CD4-positive, CD25-positive, alpha-beta regulatory T cell (primary cell): ENCODE data around the gene PTPRE. TPM values are rescaled to one million over a fixed set of nuclear protein-coding genes. Genes with fewer than 3 reads are reported as not detected.

Experiments
- ATAC-seq, 2 donors: fragments of 150-1000 bp; cut with Tn5 transposase; one replicate each; pipeline ENCODE4 v1.10.0; 2021; ENCODE audit warnings: low read depth in 2 of 2, moderate number of reproducible peaks in 2 of 2, moderate library complexity in 1 of 2
- DNase-seq, 3 donors: peaks; one replicate each; pipeline versions ENCODE4 v3.0.0 to v3.0.0-alpha.2; 2012 to 2022; ENCODE audit warnings: mixed read lengths in 1 of 3
- H3K27ac ChIP-seq: one replicate; pipeline ENCODE4 v1.7.0; 2013; ENCODE audit warnings: mild to moderate bottlenecking, low read length; ENCODE audit not compliant: insufficient read depth, poor library complexity, severe bottlenecking
- H3K27me3 ChIP-seq: one replicate; pipeline ENCODE4 v1.7.0; 2013; ENCODE audit warnings: low read length; ENCODE audit not compliant: control insufficient read depth, insufficient read depth
- H3K36me3 ChIP-seq: one replicate; pipeline ENCODE4 v1.7.0; 2013; ENCODE audit warnings: mild to moderate bottlenecking, low read length, moderate library complexity; ENCODE audit not compliant: control insufficient read depth, insufficient read depth
- H3K4me1 ChIP-seq: 2 replicates; pipeline ENCODE4 v1.7.0; 2013; ENCODE audit warnings: mild to moderate bottlenecking, low read length; ENCODE audit not compliant: insufficient read depth, control insufficient read depth, poor library complexity, severe bottlenecking
- H3K4me3 ChIP-seq: one replicate; pipeline ENCODE4 v1.7.0; 2013; ENCODE audit warnings: low read depth, mild to moderate bottlenecking, low read length, moderate library complexity
- H3K9me3 ChIP-seq, 2 experiments: 1 replicate in 1 of 2; 2 replicates in 1 of 2; pipeline ENCODE4 v1.7.0; 2013; ENCODE audit warnings: low read length in 2 of 2, mild to moderate bottlenecking in 1 of 2, moderate library complexity in 1 of 2; ENCODE audit not compliant: control insufficient read depth in 2 of 2
- H3K27ac Mint-ChIP-seq, 3 donors: one replicate each; pipeline ENCODE4 v1.8.0; 2020 to 2022; ENCODE audit warnings: mild to moderate bottlenecking in 3 of 3, mixed read lengths in 3 of 3, moderate library complexity in 2 of 3
- H3K27me3 Mint-ChIP-seq: one replicate; pipeline ENCODE4 v1.8.0; 2022; ENCODE audit warnings: mild to moderate bottlenecking, mixed read lengths
- H3K36me3 Mint-ChIP-seq: one replicate; pipeline ENCODE4 v1.8.0; 2020; ENCODE audit warnings: mixed read lengths
- H3K4me1 Mint-ChIP-seq, 4 donors: one replicate each; pipeline ENCODE4 v1.8.0; 2020 to 2022; ENCODE audit warnings: mixed read lengths in 4 of 4, mild to moderate bottlenecking in 1 of 4
- H3K4me3 Mint-ChIP-seq, 4 donors: one replicate each; pipeline ENCODE4 v1.8.0; 2020 to 2022; ENCODE audit warnings: mild to moderate bottlenecking in 4 of 4, mixed read lengths in 4 of 4, moderate library complexity in 3 of 4
- H3K9me3 Mint-ChIP-seq, 7 donors: one replicate each; pipeline ENCODE4 v1.8.0; 2020 to 2022; ENCODE audit warnings: mixed read lengths in 7 of 7, mild to moderate bottlenecking in 3 of 7, moderate library complexity in 2 of 7
- polyA plus RNA-seq, 4 donors: library from polyadenylated mRNA; unstranded; fragments of 300-500 nt; fragmentation: Illumina TruSeq; gene quantifications; one replicate each; pipeline ENCODE4 v1.2.3, GENCODE V29; 2021
- total RNA-seq: library from RNA; stranded (reverse); gene quantifications from one replicate; pipeline ENCODE4 v1.2.3, GENCODE V29; 2022

The PTPRE gene
- total and polyA plus RNA-seq, 5 donors from 2014 or later = 10.0 to 63.9 (median 13.7) TPM

DNA sequence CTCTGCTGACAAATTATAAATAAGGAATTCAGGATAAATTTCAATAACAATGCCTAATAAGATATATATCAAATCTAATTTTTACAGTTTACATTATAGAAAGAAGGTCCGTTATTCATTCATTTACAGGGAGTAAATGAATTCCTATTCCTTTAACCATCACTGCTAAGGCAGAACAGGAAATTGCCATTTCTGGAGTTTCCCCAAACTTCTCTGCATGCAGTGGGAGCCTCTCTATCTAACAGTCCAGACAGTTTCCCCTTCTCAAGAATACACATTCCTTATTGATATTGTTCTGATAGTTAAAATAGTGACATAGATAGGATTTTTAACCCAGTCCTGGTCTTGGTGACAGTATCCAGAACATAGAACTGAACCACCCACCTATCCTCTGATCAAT is 195.0 kb downstream of the PTPRE start:
- Mint-ChIP-seq H3K27ac (peak overlapping the region in 1 of 3 donors; percentile 3), H3K9me3 (no peaks in the 10 kb centered on the region), H3K27me3 (no peaks in the 10 kb centered on the region), H3K36me3 (no peaks in the 10 kb centered on the region), H3K4me3 (no peak overlapping the region), H3K4me1 (peaks cover 9 to 57% (median 35%) of the 10 kb centered on the region in 4 donors)
- H3K36me3 ChIP-seq = no peaks in the 10 kb centered on the region
- ATAC-seq (no peak), DNase-seq (no peak)
- no peaks in the 10 kb centered on the region for H3K27me3 ChIP-seq
- peaks cover 18% of the 10 kb centered on the region for H3K4me1 ChIP-seq
- H3K4me3 ChIP-seq = no peak overlapping the region
- no peak overlapping the region for H3K27ac ChIP-seq
- H3K9me3 ChIP-seq = no peaks in the 10 kb centered on the region

DNA sequence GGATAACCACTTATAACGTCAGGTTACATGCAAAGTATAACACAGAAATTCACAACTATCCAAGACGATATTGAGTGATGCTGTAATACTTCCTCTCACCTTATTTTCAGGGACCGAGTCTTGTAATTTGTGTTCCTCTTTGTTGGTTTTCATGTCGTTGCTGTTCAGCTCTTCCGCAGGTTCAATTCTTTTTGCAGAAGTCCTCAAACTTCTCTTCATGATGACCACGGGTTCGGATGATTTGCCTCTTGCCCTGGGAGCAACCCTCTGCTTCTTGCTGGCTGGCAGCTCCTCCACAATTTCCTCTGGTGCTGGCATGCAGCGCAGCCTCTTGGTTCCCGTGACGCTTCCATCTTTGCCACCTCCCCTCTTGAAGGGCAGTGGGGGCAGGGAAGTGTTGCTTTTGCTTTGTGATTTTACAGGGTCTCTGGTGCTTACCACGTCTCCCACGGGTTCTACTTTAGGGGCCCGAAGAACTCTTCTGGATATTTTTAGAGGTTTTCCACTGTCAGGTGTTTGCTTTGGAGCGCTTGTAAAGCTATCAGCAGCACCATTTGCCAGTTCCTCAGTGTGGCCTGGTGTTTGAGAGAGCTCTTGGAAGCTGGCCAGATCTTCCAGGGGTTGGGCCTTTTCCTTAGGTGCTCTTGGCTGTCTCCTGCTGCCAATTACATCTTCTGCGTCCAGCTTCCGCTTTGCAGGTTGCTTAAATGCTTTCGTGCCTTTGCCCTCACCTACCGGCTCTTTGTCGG is 195.8 kb downstream of the PTPRE start:
- Histone ChIP-seq H3K36me3 (no peaks in the 10 kb centered on the region), H3K4me3 (no peak overlapping the region), H3K4me1 (peaks cover 16% of the 10 kb centered on the region), H3K9me3 (no peaks in the 10 kb centered on the region), H3K27ac (peak overlapping the region; percentile 62), H3K27me3 (no peaks in the 10 kb centered on the region)
- no peaks in the 10 kb centered on the region for H3K36me3 Mint-ChIP-seq
- DNase-seq (no peak), ATAC-seq (no peak)
- no peaks in the 10 kb centered on the region for H3K27me3 Mint-ChIP-seq
- peaks cover 9 to 49% (median 33%) of the 10 kb centered on the region in 4 donors for H3K4me1 Mint-ChIP-seq
- H3K4me3 Mint-ChIP-seq = peak overlapping the region; percentile 5 to 53 (median 37)
- H3K27ac Mint-ChIP-seq = peak overlapping the region; percentile 3 to 84 (median 45)
- H3K9me3 Mint-ChIP-seq = no peaks in the 10 kb centered on the region

DNA sequence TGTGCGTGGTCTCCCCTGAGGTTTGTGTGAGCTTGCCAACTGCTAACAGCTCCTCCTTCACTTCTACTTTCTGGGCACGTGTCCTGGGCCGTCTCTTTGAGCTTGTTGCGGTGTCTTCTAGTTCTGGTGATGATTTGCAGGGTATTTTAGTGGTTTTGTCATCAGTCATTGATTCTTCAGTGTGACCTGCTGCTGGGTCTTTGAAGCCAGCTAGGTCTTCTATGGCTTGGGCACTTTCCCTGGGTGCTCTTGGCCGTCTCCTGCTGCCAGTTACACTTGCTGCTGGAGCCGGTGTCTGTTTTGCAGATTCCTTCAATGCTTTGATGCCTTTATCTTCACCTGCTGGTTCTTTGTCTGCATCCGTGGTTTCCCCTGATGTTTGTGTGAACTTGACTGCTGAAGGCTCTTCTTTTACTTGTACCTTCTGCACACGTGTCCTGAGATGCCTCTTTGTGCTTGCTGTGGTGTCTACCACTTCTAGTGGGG is 196.4 kb downstream of the PTPRE start:
- peak overlapping the region; percentile 29 for H3K4me3 ChIP-seq
- ATAC-seq (peak; percentile 67 to 69), DNase-seq (peak in 2 of 3 donors; percentile 16 to 39)
- no peaks in the 10 kb centered on the region for H3K36me3 ChIP-seq
- H3K36me3 Mint-ChIP-seq = no peaks in the 10 kb centered on the region
- H3K4me1 Mint-ChIP-seq = peaks cover 9 to 43% (median 30%) of the 10 kb centered on the region in 4 donors
- peaks cover 16% of the 10 kb centered on the region for H3K4me1 ChIP-seq
- no peaks in the 10 kb centered on the region for H3K27me3 Mint-ChIP-seq
- H3K9me3 ChIP-seq = no peaks in the 10 kb centered on the region
- H3K4me3 Mint-ChIP-seq = peak overlapping the region; percentile 5 to 53 (median 37)
- H3K27me3 ChIP-seq = no peaks in the 10 kb centered on the region
- H3K27ac Mint-ChIP-seq = peak overlapping the region in 2 of 3 donors; percentile 45 to 84
- no peaks in the 10 kb centered on the region for H3K9me3 Mint-ChIP-seq
- H3K27ac ChIP-seq = peak overlapping the region; percentile 62

DNA sequence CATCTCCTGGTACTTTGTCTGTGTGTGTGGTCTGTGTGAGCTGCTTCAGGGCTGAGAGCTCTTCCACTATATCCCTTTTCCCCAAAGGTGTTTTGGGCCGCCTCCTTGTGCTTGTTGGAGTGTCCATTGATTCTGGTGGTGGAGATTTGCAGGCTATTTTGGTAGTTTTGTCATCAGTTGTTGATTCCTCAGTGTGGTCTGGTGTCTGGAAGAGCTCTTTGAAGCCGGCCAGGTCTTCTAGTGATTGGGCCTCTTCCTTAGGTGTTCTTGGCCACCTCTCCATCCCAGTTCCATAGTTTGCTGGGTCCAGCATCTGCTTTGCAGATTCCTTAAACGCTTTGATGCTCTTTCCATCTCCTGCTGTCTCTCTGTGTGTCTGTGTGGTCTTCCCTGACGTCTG is 198.5 kb downstream of the PTPRE start:
- no peaks in the 10 kb centered on the region for H3K36me3 Mint-ChIP-seq
- Histone ChIP-seq H3K27me3 (no peaks in the 10 kb centered on the region), H3K36me3 (no peaks in the 10 kb centered on the region), H3K27ac (no peak overlapping the region), H3K9me3 (no peaks in the 10 kb centered on the region), H3K4me1 (peaks cover 16% of the 10 kb centered on the region), H3K4me3 (no peak overlapping the region)
- no peaks in the 10 kb centered on the region for H3K9me3 Mint-ChIP-seq
- DNase-seq (no peak), ATAC-seq (no peak)
- no peak overlapping the region for H3K27ac Mint-ChIP-seq
- H3K4me3 Mint-ChIP-seq = no peak overlapping the region
- H3K27me3 Mint-ChIP-seq = no peaks in the 10 kb centered on the region
- peaks cover 9 to 36% (median 24%) of the 10 kb centered on the region in 4 donors for H3K4me1 Mint-ChIP-seq

DNA sequence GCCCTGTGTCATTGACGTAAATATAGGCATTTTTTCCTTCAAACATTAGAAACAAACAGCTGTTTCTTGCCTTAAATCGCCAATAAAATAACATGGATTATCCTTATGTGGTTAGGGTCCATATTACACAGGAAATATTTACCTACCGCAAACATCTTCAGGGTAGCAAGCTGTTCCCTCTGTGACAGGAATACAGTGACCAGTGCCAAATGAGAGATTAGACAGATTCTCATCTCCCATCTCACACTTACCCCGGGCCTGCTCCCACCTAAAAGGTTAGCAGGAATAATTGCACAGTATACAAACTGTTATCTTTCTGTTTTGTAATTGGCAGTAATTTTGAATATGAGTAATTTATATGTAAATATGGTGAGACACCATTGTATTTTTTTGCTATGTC is 202.8 kb downstream of the PTPRE start:
- Histone ChIP-seq H3K9me3 (no peaks in the 10 kb centered on the region), H3K4me1 (peaks cover 4% of the 10 kb centered on the region), H3K27me3 (no peaks in the 10 kb centered on the region), H3K27ac (no peak overlapping the region), H3K36me3 (no peaks in the 10 kb centered on the region), H3K4me3 (no peak overlapping the region)
- no peak overlapping the region for H3K4me3 Mint-ChIP-seq
- no peaks in the 10 kb centered on the region for H3K9me3 Mint-ChIP-seq
- DNase-seq = no peak
- no peak overlapping the region for H3K27ac Mint-ChIP-seq
- ATAC-seq = no peak
- H3K27me3 Mint-ChIP-seq = no peaks in the 10 kb centered on the region
- H3K4me1 Mint-ChIP-seq = peaks cover 0 to 21% (median 14%) of the 10 kb centered on the region in 4 donors
- H3K36me3 Mint-ChIP-seq = no peaks in the 10 kb centered on the region

DNA sequence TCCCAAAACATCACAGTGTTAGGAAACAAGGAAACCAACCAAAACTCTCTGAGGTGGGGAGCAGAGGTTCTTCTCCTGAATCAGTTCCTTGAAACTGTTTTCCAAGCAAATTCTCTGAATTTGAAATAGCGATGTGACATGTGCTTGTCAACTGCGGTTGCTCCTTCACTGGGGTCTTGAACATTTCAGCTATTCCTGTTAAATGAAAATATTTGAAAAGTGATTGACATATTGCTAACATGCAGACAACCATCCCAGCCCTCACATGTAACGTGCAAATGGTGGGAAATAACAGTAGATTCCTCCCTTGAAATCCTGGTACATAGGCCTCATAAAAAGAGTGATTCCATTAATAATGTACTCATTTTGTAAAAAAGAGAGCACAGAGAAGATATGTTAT is 203.4 kb downstream of the PTPRE start:
- no peaks in the 10 kb centered on the region for H3K9me3 ChIP-seq
- ATAC-seq (no peak), DNase-seq (no peak)
- no peaks in the 10 kb centered on the region for H3K27me3 Mint-ChIP-seq
- no peaks in the 10 kb centered on the region for H3K36me3 ChIP-seq
- no peaks in the 10 kb centered on the region for H3K9me3 Mint-ChIP-seq
- no peak overlapping the region for H3K27ac ChIP-seq
- H3K4me1 ChIP-seq = peaks cover 4% of the 10 kb centered on the region
- H3K4me3 Mint-ChIP-seq = no peak overlapping the region
- H3K27ac Mint-ChIP-seq = no peak overlapping the region
- no peak overlapping the region for H3K4me3 ChIP-seq
- peaks cover 0 to 18% (median 12%) of the 10 kb centered on the region in 4 donors for H3K4me1 Mint-ChIP-seq
- H3K36me3 Mint-ChIP-seq = no peaks in the 10 kb centered on the region
- H3K27me3 ChIP-seq = no peaks in the 10 kb centered on the region

DNA sequence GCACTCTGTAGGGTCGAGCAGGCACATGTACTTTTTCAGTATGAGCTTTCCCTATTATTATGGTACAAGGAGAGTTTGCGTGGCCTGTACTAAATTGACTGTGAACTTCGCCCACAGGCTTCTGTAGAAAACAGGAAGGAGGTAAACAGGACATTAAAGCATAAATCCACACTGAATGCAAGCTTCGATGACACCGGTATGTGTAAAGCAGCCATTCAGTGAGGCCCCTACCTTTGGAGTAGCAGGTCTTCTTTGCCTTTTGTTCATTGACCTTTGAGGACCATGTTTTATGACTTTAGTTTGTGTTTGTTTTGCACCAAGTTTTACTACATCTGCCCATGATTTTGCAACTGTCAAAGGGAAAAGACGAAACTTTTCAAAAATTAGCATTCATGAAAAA is 204.8 kb downstream of the PTPRE start:
- DNase-seq (no peak), ATAC-seq (no peak)
- peaks cover 4% of the 10 kb centered on the region for H3K4me1 ChIP-seq
- no peaks in the 10 kb centered on the region for H3K27me3 Mint-ChIP-seq
- H3K27me3 ChIP-seq = no peaks in the 10 kb centered on the region
- H3K36me3 Mint-ChIP-seq = no peaks in the 10 kb centered on the region
- no peak overlapping the region for H3K4me3 ChIP-seq
- no peaks in the 10 kb centered on the region for H3K9me3 ChIP-seq
- peaks cover 0 to 28% (median 12%) of the 10 kb centered on the region in 4 donors for H3K4me1 Mint-ChIP-seq
- no peaks in the 10 kb centered on the region for H3K36me3 ChIP-seq
- peak overlapping the region in 2 of 3 donors; percentile 33 to 60 for H3K27ac Mint-ChIP-seq
- H3K27ac ChIP-seq = no peak overlapping the region
- no peak overlapping the region for H3K4me3 Mint-ChIP-seq
- no peaks in the 10 kb centered on the region for H3K9me3 Mint-ChIP-seq

DNA sequence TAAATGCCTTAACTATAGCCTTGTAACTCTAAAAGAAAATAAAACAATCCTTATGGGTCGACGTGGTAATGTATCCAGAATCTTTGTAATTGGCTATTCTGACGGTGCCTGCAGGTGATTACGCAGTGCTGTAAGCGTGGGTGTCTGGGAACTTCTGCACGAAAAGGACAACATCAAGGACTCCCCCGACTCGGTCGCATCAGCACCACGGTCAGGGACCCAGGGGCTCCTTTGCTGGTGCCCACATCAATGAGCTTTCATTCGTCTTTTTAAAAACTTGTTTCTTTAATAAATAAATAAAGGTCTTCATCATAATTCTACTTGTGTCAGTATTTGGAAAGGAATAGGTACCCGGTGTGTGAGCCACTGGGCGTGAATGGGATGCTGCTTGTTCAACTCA is 206.1 kb downstream of the PTPRE start:
- no peak overlapping the region for H3K27ac ChIP-seq
- DNase-seq (no peak), ATAC-seq (no peak)
- Mint-ChIP-seq H3K27ac (no peak overlapping the region), H3K9me3 (no peaks in the 10 kb centered on the region), H3K36me3 (no peaks in the 10 kb centered on the region), H3K4me3 (no peak overlapping the region), H3K4me1 (peaks cover 0 to 28% (median 12%) of the 10 kb centered on the region in 4 donors), H3K27me3 (no peaks in the 10 kb centered on the region)
- H3K9me3 ChIP-seq = no peaks in the 10 kb centered on the region
- H3K27me3 ChIP-seq = no peaks in the 10 kb centered on the region
- peaks cover 4% of the 10 kb centered on the region for H3K4me1 ChIP-seq
- no peaks in the 10 kb centered on the region for H3K36me3 ChIP-seq
- H3K4me3 ChIP-seq = no peak overlapping the region
